UCSD-AML1 (cell line): ENCODE results near the gene SPAG9.

Experiments used
- DNase-seq: peaks from one replicate; lab custom pipeline; 2025; ENCODE audit not compliant: unreplicated experiment; lab: John Stamatoyannopoulos, UW

The SPAG9 gene

GRCh38 chr17:50919321-50920040, 201.2 kb downstream of the SPAG9 start:
- peak; percentile 38 for DNase-seq

GRCh38 chr17:50918933-50919296, 201.8 kb downstream of the SPAG9 start:
- DNase-seq: no peak

- peak; percentile 51 for DNase-seq
Measured at GRCh38 chr17:50918071-50918932, 202.4 kb downstream of the SPAG9 start.

GRCh38 chr17:50917418-50917743, 203.3 kb downstream of the SPAG9 start:
- no peak for DNase-seq

- DNase-seq: no peak
Measured at GRCh38 chr17:50916708-50917417, 203.8 kb downstream of the SPAG9 start.

GRCh38 chr17:50916026-50916707, 204.5 kb downstream of the SPAG9 start:
- DNase-seq: no peak

- no peak for DNase-seq
Measured at GRCh38 chr17:50914505-50915063, 206.1 kb downstream of the SPAG9 start.

- DNase-seq: no peak
Measured at GRCh38 chr17:50913120-50913519, 207.5 kb downstream of the SPAG9 start.
